ENCODE results near the gene SYT8. TPM values are rescaled to one million over a fixed set of nuclear protein-coding genes. Genes with fewer than 3 reads are reported as not detected.
"Not testable (repeated sequence)": the region's sequence is repeated elsewhere in the genome, so short reads cannot be mapped to it uniquely, and the experiment has no call there.

Gene SYT8
- total RNA-seq, 1 experiment from 2014 or later, result not detected

- no peak overlapping the region for H4K5ac ChIP-seq (ENCODE audit: insufficient read length, low read depth, low read length)
- no peak overlapping the region for H4K91ac ChIP-seq (ENCODE audit: insufficient read length, low read depth, low read length)
- DNase-seq, result no peak
- H2BK120ac ChIP-seq (ENCODE audit: low read depth, low read length, poor library complexity, severe bottlenecking), result no peak overlapping the region
- H2AK5ac ChIP-seq (ENCODE audit: insufficient read length, low read length), result no peak overlapping the region
- H2BK20ac ChIP-seq (ENCODE audit: low read depth, low read length, poor library complexity, severe bottlenecking), result no peak overlapping the region
- H3K56ac ChIP-seq (ENCODE audit: insufficient read length, low read depth, low read length), result no peak overlapping the region
- no peak overlapping the region for H4K8ac ChIP-seq (replicated peaks; ENCODE audit: insufficient read length, low read depth, low read length)
- no peaks in the 10 kb centered on the region for H3K4me1 Mint-ChIP-seq
- no peaks in the 10 kb centered on the region; a peak in 1 of 7 replicates for H3K36me3 Mint-ChIP-seq (ENCODE audit: insufficient read depth in 1 of 3, low read depth in 3 of 3)
- no CpG with 5 or more reads among the region's 15 CpGs for WGBS (ENCODE audit: extremely low coverage, insufficient read length, low lambda C conversion rate)
- H3K27ac ChIP-seq (ENCODE audit: insufficient read length, low read depth, low read length), result no peak overlapping the region
- no peaks in the 10 kb centered on the region for H3K9me3 ChIP-seq (ENCODE audit: control insufficient read depth, low read depth, low read length)
- no peak overlapping the region for H2BK5ac ChIP-seq (ENCODE audit: insufficient read length, low read length)
- no peak overlapping the region for H2BK15ac ChIP-seq (ENCODE audit: low read depth, low read length)
- H3K4me1 ChIP-seq (ENCODE audit: insufficient read depth, low read length), result no peaks in the 10 kb centered on the region
- no peak overlapping the region for H3K4me3 Mint-ChIP-seq
- no peak overlapping the region for H3K27ac Mint-ChIP-seq
- peaks cover 8 to 9% of the 10 kb centered on the region in 2 experiments for H3K9me3 Mint-ChIP-seq
- H3K18ac ChIP-seq (ENCODE audit: insufficient read length, low read depth, low read length), result no peak overlapping the region
- H3K79me1 ChIP-seq (ENCODE audit: insufficient read depth, low read depth, low read length, poor library complexity, severe bottlenecking), result no peaks in the 10 kb centered on the region
- H3K9ac ChIP-seq (ENCODE audit: extremely low read depth, insufficient read length, low read length), result no peak overlapping the region
- H3K27me3 Mint-ChIP-seq (ENCODE audit: low read depth), result peaks cover 51% of the 10 kb centered on the region
- H4K20me1 ChIP-seq (ENCODE audit: control insufficient read depth, insufficient read depth, insufficient read length), result no peaks in the 10 kb centered on the region
- no peak overlapping the region for H3T11ph ChIP-seq (ENCODE audit: low read length)
- H3K4me2 ChIP-seq (ENCODE audit: insufficient read depth, insufficient read length, low read length), result no peak overlapping the region
- H3K23ac ChIP-seq (ENCODE audit: insufficient read length, low read depth, low read length), result no peak overlapping the region
- H2AFZ ChIP-seq (ENCODE audit: low read length), result no peak overlapping the region
- H3K4ac ChIP-seq (ENCODE audit: low read depth, low read length), result no peak overlapping the region
- TF ChIP-seq, protein P1, sequence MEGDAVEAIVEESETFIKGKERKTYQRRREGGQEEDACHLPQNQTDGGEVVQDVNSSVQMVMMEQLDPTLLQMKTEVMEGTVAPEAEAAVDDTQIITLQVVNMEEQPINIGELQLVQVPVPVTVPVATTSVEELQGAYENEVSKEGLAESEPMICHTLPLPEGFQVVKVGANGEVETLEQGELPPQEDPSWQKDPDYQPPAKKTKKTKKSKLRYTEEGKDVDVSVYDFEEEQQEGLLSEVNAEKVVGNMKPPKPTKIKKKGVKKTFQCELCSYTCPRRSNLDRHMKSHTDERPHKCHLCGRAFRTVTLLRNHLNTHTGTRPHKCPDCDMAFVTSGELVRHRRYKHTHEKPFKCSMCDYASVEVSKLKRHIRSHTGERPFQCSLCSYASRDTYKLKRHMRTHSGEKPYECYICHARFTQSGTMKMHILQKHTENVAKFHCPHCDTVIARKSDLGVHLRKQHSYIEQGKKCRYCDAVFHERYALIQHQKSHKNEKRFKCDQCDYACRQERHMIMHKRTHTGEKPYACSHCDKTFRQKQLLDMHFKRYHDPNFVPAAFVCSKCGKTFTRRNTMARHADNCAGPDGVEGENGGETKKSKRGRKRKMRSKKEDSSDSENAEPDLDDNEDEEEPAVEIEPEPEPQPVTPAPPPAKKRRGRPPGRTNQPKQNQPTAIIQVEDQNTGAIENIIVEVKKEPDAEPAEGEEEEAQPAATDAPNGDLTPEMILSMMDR (conservative IDR thresholded peaks at IDR 0.05), result no peak
- no peaks in the 10 kb centered on the region for H3K79me2 ChIP-seq (ENCODE audit: insufficient read depth, low read length)
- no peaks in the 10 kb centered on the region for H3K23me2 ChIP-seq (ENCODE audit: insufficient read length, low read depth, low read length, poor library complexity, severe bottlenecking)
- no peak overlapping the region for H2BK12ac ChIP-seq (ENCODE audit: insufficient read length, low read depth, low read length)
- H3K14ac ChIP-seq (ENCODE audit: insufficient read depth, low read length), result no peak overlapping the region
- H3K27me3 ChIP-seq (ENCODE audit: insufficient read depth, low read length), result no peaks in the 10 kb centered on the region
Observed at GRCh38 chr11:1812801-1813200, 22.0 kb upstream of the SYT8 start.

GRCh38 chr11:1813356-1813755 lies 21.4 kb upstream of the SYT8 start:
- not testable (repeated sequence) for H3K56ac ChIP-seq (ENCODE audit: insufficient read length, low read depth, low read length); H3K23me2 ChIP-seq (ENCODE audit: insufficient read length, low read depth, low read length, poor library complexity, severe bottlenecking); H4K91ac ChIP-seq (ENCODE audit: insufficient read length, low read depth, low read length); H2BK12ac ChIP-seq (ENCODE audit: insufficient read length, low read depth, low read length); H3K4me1 Mint-ChIP-seq; H3K36me3 Mint-ChIP-seq (ENCODE audit: insufficient read depth in 1 of 3, low read depth in 3 of 3); DNase-seq; H3K9ac ChIP-seq (ENCODE audit: extremely low read depth, insufficient read length, low read length); H3K27me3 ChIP-seq (ENCODE audit: insufficient read depth, low read length); H3T11ph ChIP-seq (ENCODE audit: low read length); H3K79me2 ChIP-seq (ENCODE audit: insufficient read depth, low read length); H3K23ac ChIP-seq (ENCODE audit: insufficient read length, low read depth, low read length); H3K27ac ChIP-seq (ENCODE audit: insufficient read length, low read depth, low read length); H3K4me1 ChIP-seq (ENCODE audit: insufficient read depth, low read length); H3K14ac ChIP-seq (ENCODE audit: insufficient read depth, low read length); H3K4ac ChIP-seq (ENCODE audit: low read depth, low read length); H2BK15ac ChIP-seq (ENCODE audit: low read depth, low read length); H3K4me2 ChIP-seq (ENCODE audit: insufficient read depth, insufficient read length, low read length); H3K4me3 Mint-ChIP-seq; H2BK20ac ChIP-seq (ENCODE audit: low read depth, low read length, poor library complexity, severe bottlenecking); H3K27ac Mint-ChIP-seq; H4K20me1 ChIP-seq (ENCODE audit: control insufficient read depth, insufficient read depth, insufficient read length); H2AFZ ChIP-seq (ENCODE audit: low read length); H2BK120ac ChIP-seq (ENCODE audit: low read depth, low read length, poor library complexity, severe bottlenecking); H3K18ac ChIP-seq (ENCODE audit: insufficient read length, low read depth, low read length); H3K9me3 ChIP-seq (ENCODE audit: control insufficient read depth, low read depth, low read length); H4K8ac ChIP-seq (replicated peaks; ENCODE audit: insufficient read length, low read depth, low read length); H3K79me1 ChIP-seq (ENCODE audit: insufficient read depth, low read depth, low read length, poor library complexity, severe bottlenecking); H2BK5ac ChIP-seq (ENCODE audit: insufficient read length, low read length); H2AK5ac ChIP-seq (ENCODE audit: insufficient read length, low read length); H4K5ac ChIP-seq (ENCODE audit: insufficient read length, low read depth, low read length)
- Mint-ChIP-seq H3K27me3 (ENCODE audit: low read depth) (peaks cover 47% of the 10 kb centered on the region), H3K9me3 (peaks cover 8 to 10% of the 10 kb centered on the region in 2 experiments; a peak in 4 of 5 replicates)
- no CpG with 5 or more reads among the region's 9 CpGs for WGBS (ENCODE audit: extremely low coverage, insufficient read length, low lambda C conversion rate)

All from H9 (cell line).